KBM-7 (cell line): ENCODE data around the gene RNF186.
A peak's percentile ranks its signal among the peaks of the same experiment; 100 is the strongest.
"Not testable (repeated sequence)": the region's sequence is repeated elsewhere in the genome, so short reads cannot be mapped to it uniquely, and the experiment has no call there.

Experiments
- DNase-seq: peaks from one replicate; pipeline ENCODE4 v3.0.0-alpha.2; 2015
- in situ Hi-C: fragments of 300-500 bp; cut with MboI; formaldehyde crosslinking; loops from 2 replicates; pipeline ENCODE4 v1.14.3; 2020; ENCODE audit warnings: low sequenced_read_pairs, low pct_unique_long_range_greater_than_20kb, mixed read lengths

RNF186 gene

DNA sequence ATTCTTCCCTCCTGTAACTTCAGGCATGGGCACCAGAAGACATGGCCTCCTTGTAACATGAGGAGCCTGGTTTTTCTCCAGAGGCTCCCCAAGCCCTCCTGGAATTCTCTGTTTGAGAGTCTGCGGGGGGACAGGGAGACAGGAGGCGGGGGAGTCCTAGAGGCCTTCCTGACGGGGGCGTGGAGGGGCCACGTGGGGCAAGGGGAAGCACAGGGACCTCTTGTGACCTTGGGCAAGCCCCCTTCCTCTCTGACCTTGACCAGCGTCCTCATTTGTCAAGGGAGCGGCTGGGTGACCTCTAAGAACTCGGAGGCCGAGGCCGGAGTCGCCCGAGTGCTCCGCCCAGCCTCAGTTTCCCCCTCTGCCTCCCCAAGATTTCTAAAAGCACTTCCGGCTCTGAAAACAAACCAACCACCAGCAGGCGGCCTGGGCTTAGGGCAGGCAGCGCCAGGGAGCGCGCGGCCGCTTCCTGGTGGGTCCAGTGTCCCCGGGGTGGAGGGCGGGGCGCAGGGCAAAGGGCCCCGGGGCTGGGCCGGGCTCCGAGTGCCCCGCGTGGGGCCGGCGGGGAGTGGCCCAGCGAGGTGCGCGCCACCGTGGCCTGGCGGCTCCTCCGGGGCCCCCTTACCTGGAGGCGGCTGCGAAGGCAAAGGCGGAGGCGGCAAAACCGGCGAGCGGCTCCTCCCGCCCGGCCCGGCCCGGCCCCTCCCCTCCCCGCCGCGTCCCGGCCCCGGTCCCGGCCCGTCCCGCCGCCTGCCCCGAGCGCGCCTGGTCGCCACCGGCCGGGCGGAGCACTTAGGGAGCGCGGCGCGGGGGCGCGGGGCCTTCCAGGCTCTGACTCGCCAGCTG is 15.6 kb downstream of the RNF186 start, which contains the start of gene TMCO4:
Gene TMCO4 (minus strand): TSS at position 687 of the 846 bp plus-strand sequence. CDS start 19,158 bp downstream, outside the sequence.
- DNase-seq, result peak; percentile 64
- in situ Hi-C loops, result no loop called here

DNA sequence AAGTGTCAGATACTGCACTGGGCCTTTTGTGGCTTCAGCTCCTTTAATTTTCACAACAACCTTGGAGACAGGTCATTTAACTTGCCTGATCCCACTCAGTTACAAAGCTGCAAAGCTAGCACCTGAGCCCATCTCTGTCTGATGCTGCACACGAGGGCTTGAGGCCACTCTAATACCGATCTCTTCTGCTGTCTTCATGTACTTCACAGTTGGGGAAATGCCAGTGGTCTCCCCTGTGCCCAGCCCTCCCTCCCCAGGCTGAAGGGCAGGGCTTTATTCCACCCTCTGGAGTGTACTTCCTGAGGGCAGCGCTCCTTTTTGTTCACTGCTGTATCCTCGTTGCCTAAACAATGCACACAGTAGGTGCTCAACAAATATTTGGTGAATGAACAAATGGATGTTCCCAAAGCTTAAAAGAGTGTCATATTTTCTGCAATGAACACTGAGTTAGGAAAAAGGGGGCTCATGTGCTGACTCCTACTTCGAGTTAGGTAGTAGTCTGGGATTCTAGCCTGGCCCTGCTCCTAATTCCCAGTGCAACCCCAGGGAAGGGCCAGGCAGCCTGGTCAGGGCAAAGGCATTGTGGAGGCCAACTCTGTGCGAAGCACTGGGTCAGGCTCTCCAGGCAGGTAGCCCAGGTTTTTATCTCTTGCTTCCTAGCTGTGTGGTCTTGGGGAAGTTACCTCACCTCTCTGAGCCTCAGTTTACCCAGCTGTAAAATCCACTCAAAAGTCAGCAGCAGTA is 16.4 kb downstream of the RNF186 start:
- no peak for DNase-seq
- in situ Hi-C loops, result no loop called here

DNA sequence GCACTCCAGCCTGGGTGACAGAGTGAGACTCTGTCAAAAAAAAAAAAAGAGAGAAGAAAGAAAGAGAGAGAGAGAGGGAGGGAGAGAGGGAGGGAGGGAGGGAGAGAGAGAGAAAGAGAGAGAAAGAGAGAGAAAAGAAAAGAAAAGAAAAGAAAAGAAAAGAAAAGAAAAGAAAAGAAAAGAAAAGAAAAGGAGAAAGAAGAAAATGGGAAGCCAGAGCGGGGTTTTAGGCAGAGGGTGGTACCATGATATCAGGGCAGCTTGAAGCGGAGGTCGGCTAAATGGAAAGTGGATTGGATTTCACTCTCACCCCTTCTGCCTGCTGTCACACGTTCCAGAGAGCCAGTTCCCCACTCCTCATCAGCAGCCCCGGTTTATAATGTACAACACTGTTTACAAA is 17.3 kb downstream of the RNF186 start:
- in situ Hi-C loops, result no loop called here
- DNase-seq, result no peak

DNA sequence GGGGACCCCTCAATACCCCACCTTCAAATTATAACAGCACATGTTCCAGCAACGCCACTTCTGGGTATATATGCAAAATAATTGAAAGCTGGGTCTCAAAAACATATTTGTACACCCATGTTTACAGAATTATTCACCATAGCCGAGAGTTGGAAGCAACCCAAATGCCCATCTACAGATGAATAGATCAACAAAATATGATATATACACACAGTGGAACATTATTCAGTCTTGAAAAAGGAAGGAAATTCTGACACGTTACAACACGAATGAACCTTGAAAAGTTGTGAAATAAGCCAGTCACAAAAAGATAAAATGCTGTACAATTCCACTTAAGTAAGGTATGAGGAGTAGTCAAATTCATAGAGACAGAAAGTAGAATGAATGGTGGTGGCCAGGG is 20.5 kb downstream of the RNF186 start:
- no peak for DNase-seq
- in situ Hi-C loops, result no loop called here

DNA sequence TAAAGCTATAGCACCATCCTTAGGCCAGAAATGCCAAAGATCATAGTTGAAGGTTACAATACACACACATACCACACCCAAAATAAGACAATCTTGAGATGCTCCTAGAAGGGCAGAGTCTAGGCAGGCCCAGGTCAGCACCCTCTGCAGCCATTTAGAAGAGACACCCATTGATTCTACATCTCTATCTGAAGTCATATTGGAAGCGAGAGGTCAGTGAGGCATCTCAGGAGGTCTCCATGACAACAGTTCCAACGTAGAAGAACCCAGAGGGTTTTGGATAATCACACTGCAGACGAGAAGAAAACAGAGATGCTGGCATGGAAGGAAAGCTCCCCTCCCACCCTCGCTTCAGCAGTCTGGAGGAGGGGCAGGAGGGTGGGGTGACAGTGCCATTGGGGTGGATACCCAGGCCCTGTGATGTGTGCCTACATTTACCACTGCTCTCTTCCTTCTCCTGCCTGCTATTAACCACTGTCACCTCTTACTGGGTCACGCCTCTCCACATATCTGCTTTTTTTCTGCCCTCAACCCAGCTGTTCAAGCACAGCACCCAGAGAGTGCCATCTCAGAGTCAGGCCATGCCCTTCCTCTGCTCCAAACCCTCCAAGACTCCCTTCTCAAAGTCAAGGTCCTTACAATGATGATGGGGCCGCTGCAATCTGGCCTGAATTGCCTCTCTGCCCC is 21.6 kb downstream of the RNF186 start:
- no peak for DNase-seq
- in situ Hi-C loops, result no loop called here

DNA sequence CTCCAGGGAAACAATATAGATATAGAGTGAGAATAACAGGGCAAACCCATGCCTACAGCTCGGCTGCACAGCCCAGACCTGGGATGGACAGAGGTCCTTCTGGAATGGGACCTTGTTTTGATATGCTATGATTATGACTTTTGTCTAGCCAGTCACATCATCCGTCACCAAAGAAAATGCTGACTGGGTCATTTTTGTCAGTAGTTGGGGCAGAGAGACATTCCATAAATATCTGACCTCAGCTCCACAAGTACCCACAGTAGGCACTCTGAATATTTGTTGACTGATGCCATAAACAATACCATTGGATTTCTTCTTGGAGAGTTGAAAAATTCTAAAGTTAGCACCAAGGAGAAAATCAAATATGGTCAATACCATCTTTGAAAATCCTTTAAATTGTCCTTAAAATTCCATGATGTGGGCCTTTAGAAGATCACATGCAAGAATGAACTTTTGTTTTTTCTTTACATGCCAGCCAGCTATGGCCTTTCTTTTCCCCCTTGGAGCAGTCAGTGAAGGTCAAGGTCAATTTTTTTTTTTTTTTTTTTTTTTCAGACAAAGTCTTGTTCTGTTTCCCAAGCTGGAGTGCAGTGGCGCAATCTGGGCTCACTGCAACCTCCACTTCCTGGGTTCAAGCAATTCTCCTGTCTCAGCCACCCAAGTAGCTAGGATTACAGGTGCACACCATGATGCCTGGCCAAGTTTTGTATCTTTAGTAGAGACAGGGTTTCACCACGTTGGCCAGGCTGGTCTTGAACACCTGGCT is 22.7 kb downstream of the RNF186 start:
- DNase-seq, result no peak
- in situ Hi-C loops, result no loop called here

DNA sequence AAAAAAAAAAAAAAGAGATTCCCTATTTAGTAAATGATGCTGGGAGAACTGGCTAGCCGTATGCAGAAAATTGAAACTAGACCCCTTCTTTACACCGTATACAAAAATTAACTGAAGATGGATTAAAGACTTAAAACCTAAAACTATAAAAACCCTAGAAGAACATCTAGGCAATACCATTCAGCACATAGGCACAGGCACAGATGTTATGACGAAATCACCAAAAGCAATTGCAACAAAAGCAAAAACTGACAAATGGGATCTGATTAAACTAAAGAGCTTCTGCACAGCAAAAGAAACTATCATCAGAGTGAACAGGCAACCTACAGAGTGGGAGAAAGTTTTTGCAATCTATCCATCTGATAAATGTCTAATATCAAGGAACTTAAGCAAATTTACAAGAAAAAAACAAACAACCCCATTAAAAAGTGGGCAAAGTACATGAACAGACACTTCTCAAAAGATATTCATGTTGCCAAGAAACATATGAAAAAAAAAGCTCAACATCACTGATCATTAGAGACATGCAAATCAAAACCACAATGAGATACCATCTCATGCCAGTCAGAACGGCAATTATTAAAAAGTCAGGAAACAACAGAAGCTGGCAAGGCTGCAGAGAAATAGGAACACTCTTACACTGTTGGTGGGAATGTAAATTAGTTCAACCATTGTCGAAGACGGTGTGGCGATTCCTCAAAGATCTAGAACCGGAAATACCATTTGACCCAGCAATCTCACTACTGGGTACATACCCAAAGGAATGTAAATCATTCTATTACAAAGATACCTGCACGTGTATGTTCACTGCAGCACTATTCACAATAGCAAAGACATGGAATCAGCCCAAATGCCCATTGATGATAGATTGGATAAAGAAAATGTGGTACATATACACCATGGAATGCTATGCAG is 24.8 kb downstream of the RNF186 start:
- DNase-seq, result not testable (repeated sequence)

DNA sequence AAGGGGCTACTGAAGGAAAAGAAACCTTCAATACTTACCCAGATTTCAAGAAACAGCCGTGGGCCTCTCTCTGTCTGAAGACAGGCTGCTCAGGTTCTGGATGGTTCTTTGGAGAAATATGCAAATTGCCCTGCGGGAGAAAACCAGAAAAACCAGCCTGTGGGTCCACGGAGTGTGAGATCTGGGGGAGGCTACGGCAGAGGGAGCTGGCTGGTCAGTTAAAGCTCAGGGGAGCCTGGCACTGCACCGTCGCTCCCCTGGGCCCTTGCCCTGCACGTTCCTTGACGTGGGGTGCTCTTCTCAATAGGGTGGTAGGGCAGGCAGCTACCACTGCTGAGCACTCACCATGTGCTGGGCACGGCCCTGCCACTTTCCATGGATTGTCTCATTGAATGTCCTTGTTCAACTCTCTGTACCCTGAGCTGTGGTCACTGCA is 28.1 kb downstream of the RNF186 start:
- in situ Hi-C loops, result no loop called here
- DNase-seq, result no peak

More for the DNA sequence above, 24.8 kb downstream of the RNF186 start:
- in situ Hi-C loops, result not testable (repeated sequence)

DNA sequence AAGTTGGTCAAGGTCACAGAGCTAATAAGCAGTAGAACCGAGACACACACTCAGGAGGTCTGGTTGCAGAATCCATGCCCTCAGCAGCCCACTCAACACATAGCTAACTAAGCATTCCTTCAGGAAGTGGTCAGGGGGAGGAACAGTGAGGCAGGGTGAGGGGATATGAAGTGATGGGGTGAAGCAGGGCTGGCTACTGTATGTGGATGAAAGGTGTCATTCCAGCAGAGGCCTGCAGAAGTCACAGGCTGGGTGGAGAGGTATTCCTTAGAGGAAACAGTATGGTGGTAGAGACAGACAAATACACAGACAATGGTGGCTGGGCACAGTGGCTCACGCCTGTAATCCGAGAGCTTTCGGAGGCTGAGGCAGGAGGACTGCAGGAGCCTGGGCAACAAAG is 29.4 kb downstream of the RNF186 start:
- DNase-seq, result no peak
- in situ Hi-C loops, result no loop called here

DNA sequence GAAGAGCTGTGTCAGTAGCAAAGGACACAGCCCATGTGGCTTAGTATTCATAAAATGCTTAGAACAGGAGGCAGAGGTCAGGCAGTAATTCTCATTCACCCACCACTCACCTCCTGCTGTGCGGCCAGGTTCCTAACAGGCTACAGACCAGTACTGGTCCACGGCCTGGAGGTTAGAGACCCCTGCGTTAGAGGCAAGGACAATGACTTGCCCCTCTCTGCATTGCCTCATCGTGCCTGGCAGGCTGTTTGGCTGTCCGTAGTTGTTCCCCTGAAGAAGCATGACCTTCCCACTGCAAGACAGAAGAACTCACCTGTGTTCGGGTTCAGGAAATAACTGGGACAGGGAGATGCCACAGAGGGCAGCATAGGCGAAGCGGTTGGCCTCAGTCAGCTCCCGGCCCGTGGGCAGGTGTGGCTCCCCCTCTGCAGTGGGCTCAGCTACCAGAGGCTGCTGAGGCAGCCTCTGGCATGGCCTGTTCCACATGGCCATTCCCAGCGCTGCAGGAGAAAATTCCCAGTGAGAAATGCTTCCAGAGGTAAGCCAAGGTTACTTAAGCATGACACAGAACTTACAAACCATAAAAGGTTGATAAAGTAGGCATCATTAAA is 34.7 kb downstream of the RNF186 start:
- in situ Hi-C loops, result no loop called here

DNA sequence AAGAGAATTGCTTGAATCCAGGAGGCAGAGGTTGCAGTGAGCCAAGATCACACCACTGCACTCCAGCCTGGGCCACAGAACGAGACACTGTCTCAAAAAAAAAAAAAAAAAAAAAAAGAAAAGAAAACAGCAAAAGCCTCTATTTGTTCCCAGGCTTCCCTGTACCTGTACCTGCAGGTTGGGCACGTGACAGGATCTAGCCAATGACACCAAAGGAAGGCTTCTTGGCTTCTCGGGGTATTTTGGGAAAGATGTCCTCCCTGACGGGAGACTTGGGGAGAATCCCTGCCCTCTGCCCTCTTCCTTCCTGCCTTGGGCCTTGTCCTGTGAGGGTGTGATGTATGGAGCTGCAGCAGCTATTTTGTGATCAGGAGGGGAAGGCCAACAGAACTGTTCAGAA is 38.1 kb downstream of the RNF186 start:
- in situ Hi-C loops, result no loop called here

More for the DNA sequence above, 34.7 kb downstream of the RNF186 start:
- no peak for DNase-seq

DNA sequence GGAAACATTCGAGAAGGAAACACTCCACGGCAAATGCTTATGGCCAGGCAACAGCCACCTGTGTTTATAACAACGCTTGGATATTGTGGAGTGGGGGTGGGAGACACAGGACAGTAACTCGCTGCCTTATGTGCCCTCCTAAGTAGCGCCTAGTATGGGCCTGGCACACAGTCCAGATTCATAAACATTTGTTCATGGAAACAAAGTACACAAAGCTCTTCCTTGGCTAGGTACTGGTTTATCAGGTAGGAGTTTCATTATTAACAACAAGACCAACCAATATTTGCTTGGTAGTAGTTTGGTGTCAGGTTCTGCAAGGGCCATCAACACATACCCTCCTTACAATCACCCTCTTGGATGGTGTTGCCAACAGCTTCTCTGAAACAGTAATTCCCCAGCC is 38.8 kb downstream of the RNF186 start:
- in situ Hi-C loops, result no loop called here
- DNase-seq, result no peak

More for the DNA sequence above, 38.1 kb downstream of the RNF186 start:
- no peak for DNase-seq

DNA sequence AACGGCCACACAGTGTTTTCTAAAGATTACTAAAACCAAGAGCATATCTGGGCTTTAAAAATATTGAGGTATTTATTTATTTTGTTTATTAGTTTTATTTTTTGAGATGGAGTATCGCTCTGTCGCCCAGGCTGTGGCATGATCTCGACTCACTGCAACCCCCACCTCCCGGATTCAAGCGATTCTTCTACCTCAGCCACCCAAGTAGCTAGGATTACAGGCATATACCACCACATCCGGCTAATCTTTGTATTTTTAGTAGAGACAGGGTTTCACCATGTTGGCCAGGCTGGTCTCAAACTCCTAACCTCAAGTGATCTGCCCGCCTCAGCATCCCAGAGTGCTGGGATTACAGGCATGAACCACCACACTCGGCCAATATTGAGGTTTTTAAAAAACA is 39.3 kb downstream of the RNF186 start:
- in situ Hi-C loops, result no loop called here
- DNase-seq, result no peak

DNA sequence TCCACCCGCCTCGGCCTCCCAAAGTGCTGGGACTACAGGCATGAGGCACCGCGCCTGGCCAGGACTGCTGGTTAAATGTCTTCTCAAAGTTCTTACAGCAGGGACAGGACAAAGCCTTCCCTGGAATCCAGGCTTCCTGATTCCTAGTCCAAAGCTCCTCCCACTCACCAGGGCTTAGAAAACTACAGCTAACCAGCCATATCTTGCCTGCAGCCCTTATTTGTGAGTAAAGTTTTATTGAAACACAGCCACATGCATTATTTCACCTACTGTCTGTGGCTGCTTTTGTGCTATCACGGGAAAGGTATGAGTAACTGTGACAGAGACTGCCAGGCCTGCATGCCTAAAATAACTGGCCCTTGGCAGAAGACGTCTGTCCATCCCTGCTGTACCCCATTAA is 39.8 kb downstream of the RNF186 start:
- in situ Hi-C loops, result no loop called here
- no peak for DNase-seq

DNA sequence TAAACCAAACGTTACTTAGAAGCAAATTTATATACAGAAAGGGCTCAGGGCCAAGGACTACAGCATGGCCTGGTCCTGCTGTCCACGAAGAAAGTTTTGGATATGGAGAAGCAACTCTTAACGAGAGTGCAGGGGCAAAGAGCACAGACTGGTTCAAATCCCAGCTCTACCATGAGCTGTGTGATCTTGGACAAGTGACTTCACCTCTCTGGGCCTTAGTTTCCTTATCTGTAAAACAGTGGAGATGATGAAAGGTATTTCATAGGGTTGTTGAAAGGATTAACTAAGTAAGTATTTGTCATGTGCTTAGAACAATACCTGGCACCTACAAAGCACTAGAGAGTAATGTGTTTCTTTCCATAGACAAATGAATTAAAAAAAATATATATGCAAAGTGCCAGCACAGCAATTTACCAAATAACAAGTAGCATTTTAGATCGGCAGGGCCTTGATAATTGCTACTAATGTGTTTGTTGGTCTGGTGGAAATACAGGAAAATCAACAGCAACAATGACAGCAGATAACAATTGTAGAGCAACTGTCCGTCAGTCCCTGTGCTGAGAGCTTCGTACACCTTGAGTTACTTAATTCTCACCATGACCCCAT is 40.8 kb downstream of the RNF186 start:
- DNase-seq, result no peak
- in situ Hi-C loops, result no loop called here

DNA sequence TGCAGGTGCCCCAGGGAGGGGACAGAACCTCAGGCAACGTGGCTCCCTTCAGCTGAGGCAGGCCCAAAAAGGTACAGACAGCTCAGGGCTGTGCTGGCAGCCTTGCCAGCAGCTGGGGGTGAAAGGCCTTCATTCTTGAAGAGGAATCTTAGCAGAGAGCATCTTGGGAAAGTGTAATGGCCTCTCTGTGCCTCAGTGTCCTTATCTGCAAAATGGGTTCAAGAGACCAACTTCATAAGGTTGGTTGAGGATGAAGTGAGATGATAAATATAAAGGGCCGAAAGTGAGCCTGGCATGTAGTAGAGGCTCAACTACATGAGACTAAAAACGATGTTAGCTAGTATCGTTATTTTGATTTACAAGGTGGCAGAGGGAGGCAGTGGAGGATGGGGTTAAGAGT is 41.6 kb downstream of the RNF186 start:
- no peak for DNase-seq
- in situ Hi-C loops, result no loop called here

DNA sequence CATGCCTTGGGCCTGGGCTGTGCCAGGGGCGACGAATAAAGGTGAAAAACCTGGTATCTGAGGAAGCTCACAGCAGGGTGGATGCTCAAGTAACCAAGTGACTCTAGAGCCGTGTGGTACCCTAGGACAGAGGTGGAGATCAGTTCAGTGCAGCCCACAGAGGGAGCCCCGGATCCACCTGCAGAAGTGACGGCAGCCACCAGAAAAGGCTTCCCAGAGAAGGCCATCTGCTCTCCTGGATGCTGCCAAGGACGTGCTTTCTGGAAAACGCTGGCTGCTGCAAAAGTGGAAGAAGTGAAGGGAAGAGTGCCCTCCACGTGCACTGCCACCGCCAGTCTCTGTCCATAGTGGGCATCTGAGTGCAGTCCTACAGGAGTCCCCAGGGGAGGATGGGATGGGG is 43.0 kb downstream of the RNF186 start:
- DNase-seq, result no peak
- in situ Hi-C loops, result no loop called here
